ENCODE results near the gene FH.

The FH gene

GRCh38 chr1:241457421-241457820, 62.1 kb downstream of the FH start:
- H3K27ac ChIP-seq (ENCODE audit: low read depth, low read length), result peak overlapping the region; percentile 50; the same call in 1 of the 2 replicates
- H3K9me3 ChIP-seq (ENCODE audit: control insufficient read depth, insufficient read depth, low read depth, low read length), result peaks cover 6% of the 10 kb centered on the region; the same call in 1 of the 2 replicates
- no peak overlapping the region for H3K9ac ChIP-seq (ENCODE audit: low read length)
- H3K4me1 ChIP-seq (ENCODE audit: control insufficient read depth, insufficient read depth, low read length), result peaks cover 9% of the 10 kb centered on the region; the same call in 1 of the 2 replicates
- no peaks in the 10 kb centered on the region for H3K36me3 ChIP-seq (ENCODE audit: control insufficient read depth, insufficient read depth, low read length)
- H3K27me3 ChIP-seq (ENCODE audit: control insufficient read depth, insufficient read depth, low read length), result peaks cover 31% of the 10 kb centered on the region; the same call in 1 of the 2 replicates
- no peak overlapping the region for H3K4me3 ChIP-seq (ENCODE audit: low read depth, low read length)

- Histone ChIP-seq H3K27ac (ENCODE audit: low read depth, low read length) (no peak overlapping the region), H3K9ac (ENCODE audit: low read length) (no peak overlapping the region)
Measured at GRCh38 chr1:241456743-241457142, 62.8 kb downstream of the FH start.

GRCh38 chr1:241453732-241454131, 65.8 kb downstream of the FH start:
- Histone ChIP-seq H3K9ac (ENCODE audit: low read length) (no peak overlapping the region), H3K36me3 (ENCODE audit: control insufficient read depth, insufficient read depth, low read length) (no peaks in the 10 kb centered on the region), H3K27me3 (ENCODE audit: control insufficient read depth, insufficient read depth, low read length) (peaks cover 24% of the 10 kb centered on the region; the same call in 1 of the 2 replicates), H3K9me3 (ENCODE audit: control insufficient read depth, insufficient read depth, low read depth, low read length) (peaks cover 14% of the 10 kb centered on the region; the same call in 1 of the 2 replicates), H3K4me1 (ENCODE audit: control insufficient read depth, insufficient read depth, low read length) (peaks cover 7% of the 10 kb centered on the region; the same call in 1 of the 2 replicates), H3K4me3 (ENCODE audit: low read depth, low read length) (no peak overlapping the region), H3K27ac (ENCODE audit: low read depth, low read length) (no peak overlapping the region)

More at GRCh38 chr1:241456743-241457142, 62.8 kb downstream of the FH start:
- Histone ChIP-seq H3K4me1 (ENCODE audit: control insufficient read depth, insufficient read depth, low read length) (peaks cover 9% of the 10 kb centered on the region; the same call in 1 of the 2 replicates), H3K27me3 (ENCODE audit: control insufficient read depth, insufficient read depth, low read length) (peaks cover 31% of the 10 kb centered on the region; the same call in 1 of the 2 replicates), H3K4me3 (ENCODE audit: low read depth, low read length) (no peak overlapping the region), H3K9me3 (ENCODE audit: control insufficient read depth, insufficient read depth, low read depth, low read length) (peaks cover 8% of the 10 kb centered on the region; the same call in 1 of the 2 replicates), H3K36me3 (ENCODE audit: control insufficient read depth, insufficient read depth, low read length) (no peaks in the 10 kb centered on the region)

DNA sequence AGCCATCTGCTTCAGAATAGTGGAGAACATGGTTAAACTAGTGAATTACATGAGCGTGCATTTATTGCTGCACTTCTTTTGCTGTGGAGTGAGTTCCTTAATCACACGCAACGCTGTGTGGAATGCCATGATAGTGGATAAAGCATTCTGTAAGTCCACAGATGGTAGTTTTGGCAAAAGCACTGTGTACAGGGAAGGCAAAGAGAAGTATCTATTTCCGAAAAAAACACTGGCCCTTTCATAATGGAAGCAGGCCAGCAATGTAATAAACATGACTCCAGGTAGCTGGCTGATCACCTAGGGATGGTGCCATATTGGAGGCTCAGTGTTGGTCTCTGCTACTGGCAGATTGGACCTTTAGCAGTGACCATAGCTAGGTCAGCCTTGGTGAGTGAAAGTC, 67.6 kb downstream of the FH start:
- no peak overlapping the region for H3K27ac ChIP-seq (ENCODE audit: low read depth, low read length)
- H3K4me3 ChIP-seq (ENCODE audit: low read depth, low read length), result no peak overlapping the region
- H3K9me3 ChIP-seq (ENCODE audit: control insufficient read depth, insufficient read depth, low read depth, low read length), result peaks cover 14% of the 10 kb centered on the region; the same call in 1 of the 2 replicates
- peaks cover 13% of the 10 kb centered on the region; the same call in 1 of the 2 replicates for H3K27me3 ChIP-seq (ENCODE audit: control insufficient read depth, insufficient read depth, low read length)
- H3K4me1 ChIP-seq (ENCODE audit: control insufficient read depth, insufficient read depth, low read length), result no peaks in the 10 kb centered on the region
- no peak overlapping the region for H3K9ac ChIP-seq (ENCODE audit: low read length)
- no peaks in the 10 kb centered on the region for H3K36me3 ChIP-seq (ENCODE audit: control insufficient read depth, insufficient read depth, low read length)
